Stimulated activated CD8-positive, alpha-beta memory T cell treated with anti-CD3 and anti-CD28 coated beads, Interleukin-15, amount 100 ng/mL, for 48 hours (primary cell): ENCODE measurements around the gene PTPRO.

Source experiments
- DNase-seq, 2 donors: peaks; one replicate each; pipeline ENCODE4 v3.0.0-alpha.2; 2020; ENCODE audit warnings: low read depth in 2 of 2

Gene PTPRO

DNA sequence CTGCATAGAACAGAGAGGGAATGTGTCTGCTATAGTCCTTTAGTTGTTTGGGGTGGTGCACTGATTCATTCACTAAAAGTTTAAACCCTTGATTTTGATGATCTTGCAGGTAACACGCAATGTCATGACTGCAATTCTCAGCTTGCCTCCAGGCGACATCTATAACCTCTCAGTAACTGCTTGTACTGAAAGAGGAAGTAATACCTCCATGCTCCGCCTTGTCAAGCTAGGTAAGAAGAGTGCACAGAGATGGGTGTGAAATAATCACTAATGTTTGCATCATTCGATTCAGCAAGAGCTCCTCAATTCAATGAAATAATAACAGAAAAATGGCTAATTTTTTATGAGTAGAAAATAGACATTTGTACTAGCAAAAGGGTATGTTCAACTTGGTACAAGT is 203.7 kb downstream of the PTPRO start:
- DNase-seq: no peak

DNA sequence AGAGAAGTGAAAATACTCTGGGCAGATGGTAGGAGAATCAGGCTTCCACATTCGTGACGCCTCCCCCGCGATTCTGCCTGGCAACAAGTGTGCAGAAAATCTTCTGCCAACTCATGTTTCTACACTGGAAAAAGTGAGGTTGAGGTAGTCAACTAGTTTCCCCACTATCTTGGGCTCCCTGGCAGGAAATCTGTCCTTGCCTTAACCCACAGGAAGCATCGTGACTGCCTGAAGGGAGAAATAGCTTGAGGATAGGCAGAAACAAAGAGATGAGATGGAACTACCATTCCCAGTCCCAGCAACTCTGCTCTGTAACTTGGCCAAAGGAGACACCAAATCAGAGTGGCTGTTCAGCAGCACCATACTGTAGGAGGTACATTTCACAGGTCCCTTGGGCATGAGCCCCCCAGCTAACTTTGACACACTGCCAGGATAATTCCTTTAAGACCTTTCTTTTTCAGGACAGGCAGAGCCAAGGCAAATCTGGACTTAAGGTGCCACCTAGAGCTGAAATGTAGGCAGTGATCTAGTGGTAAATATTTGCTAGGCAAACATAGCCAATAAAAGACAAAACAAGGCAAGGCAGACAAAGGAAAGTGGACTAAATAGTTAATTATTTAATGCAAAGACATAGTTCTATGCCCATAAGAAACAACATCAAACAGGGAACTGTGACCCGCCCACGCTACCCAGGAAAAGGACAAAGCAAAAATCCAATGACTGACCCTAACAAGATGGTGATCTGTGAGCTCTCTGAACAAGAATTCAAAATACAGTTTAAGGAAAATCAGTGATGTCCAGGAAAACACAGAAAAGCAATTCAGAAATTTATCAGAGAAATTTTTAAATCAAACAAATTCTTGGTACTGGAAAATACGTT is 205.1 kb downstream of the PTPRO start:
- DNase-seq: no peak

DNA sequence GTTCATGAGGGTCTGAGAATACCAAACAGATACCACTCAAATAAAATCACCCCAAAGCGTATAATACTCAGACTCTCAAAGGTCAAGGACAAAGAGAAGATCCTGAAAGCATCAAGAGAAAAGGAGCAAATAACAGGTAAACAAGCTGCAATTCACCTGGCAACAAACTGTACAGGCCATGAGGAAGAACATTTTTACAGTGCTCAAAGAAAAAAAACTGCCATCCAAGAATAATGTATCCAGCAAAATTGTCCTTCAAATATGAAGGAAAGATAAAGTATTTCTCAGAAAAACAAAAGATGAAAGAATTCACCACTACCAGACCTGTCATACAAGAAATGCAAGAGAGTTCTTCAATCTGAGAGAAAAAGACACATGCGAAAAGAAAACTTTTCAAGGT is 206.4 kb downstream of the PTPRO start:
- DNase-seq: no peak

DNA sequence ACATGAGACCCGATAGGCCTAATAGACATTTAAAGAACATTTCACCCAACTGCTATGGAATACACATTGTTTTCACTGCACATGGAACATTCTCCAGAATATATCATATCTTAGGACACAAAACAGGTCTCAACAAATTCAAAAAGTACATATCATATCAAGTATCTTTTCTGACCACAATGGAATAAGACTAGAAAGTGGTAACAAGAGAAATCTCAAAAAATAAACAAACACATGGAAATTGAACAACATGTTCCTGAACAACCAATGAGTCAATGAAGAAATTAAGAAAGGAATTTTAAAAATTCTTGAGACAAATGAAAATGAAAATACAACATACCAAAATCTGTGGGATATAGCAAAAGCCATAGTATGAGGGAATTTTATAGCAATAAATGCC is 208.1 kb downstream of the PTPRO start:
- no peak for DNase-seq

DNA sequence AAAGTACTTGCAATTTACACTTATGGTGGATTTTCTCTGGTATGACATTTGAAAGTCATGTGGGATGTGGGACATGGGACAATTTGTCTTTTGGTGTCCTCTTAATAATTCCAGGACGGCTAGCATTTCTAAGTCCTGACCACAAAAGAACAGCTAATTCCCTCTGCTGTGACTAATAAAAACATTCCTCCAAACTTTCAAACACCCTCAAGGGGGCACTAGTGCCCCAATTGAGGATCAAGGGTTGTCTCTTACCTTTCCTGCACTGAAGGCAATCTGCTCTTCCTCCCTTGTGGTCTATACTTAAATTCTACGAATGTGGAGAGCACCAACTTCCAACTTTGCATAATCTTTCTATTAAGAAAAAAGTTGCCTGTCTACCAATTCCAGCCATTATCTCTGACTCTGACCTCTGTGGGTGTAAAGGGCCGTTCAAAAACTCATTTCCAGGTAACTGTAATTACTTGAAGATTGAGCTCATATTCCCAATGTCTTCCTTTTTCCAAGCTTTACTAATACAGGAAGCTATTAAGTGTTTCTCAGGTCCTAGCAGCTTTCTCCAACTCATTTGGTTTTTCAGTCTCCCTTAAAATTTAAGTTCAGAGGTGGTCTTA is 210.2 kb downstream of the PTPRO start:
- DNase-seq: no peak

DNA sequence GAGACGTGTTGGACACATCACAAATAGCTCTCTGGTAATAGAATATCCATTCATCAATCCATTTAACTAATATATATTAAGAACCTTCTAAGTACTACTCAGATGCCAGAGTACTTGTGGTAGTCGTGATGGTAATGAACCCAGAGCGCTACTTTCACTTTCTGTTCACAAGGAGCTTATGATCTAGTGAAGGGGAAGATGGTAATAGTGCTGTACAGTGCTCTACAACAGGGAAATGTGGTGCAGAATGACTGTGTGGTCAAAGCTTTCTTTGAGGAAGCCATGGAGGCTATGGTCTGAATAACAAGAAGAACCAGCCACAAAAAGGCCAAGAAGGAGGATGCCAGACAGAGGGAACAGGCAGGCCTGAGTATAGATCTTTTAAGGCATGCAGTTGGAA is 212.0 kb downstream of the PTPRO start:
- no peak for DNase-seq

DNA sequence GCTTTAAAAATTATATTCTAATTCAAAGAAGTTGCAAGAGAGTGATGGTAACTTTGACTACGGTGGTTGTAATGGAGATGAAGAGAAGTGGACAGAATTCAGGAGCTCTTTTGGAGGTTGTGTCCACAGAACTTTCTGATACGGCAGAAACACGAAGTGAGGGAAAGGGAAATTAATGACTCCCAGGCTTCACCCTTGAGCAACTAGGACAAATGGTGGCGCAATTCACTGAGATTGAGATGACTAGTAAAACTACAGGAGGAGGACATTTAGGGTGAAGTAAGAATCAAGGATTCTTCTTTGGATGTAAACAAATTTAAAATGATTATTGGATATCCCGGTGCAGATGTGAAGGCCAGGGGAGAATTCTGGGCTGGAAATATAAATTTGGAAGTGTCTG is 212.6 kb downstream of the PTPRO start:
- DNase-seq: no peak

DNA sequence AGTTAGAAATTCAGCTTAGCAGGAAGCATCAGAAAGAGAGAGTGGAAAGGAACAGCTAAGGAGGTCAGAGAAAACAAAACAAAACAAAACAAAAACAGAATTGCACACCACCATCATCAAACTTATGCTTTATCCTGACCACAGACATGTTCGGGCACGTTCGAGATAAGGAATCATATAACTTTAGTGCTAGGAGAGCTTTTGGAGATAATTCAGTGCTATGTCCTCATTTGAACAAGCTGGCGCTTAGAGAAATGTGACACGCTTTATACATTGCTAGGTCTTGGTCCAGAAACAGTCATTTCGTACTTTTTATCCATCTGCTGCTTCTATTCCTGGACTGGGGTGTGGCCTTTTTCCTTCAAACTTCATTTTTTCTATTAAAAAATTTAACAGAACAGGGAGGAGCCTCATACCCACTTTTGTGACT is 213.1 kb downstream of the PTPRO start:
- no peak for DNase-seq

DNA sequence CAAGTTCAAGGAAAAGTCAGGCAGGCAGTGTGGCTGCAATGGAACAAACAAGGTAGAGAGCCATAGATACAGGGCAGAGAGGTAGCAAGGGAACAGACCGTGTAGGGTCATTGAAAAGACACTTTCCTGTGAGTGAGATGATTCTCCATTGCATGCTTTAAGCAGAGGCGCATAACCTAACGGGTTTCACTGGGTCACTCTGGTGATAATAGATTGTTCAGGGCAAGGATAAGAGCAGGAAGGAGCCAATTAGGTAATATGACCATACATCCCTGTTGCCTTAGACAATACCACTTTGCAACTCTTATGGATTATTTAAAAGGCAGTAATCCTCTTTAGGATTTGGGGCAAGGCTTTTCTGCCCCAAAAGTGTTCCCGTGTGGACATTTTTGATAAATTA is 214.1 kb downstream of the PTPRO start:
- no peak for DNase-seq

DNA sequence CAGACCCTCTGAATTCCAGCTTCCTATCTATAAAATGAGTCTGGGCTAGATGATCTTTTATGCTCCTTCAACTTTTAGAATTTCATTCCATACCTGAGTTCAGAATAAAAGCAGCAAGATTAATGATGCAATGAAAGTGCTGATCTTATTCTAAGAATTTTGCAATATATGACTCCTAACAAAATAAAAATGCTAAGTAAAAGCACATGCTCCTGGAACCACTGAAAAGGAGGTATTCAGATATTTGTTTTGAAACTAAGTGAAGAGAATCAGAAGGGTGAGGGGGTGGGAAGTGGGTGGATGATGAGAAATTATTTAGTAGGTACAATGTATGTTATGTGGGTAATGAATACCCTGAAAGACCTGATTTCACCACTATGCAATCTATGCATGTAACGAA is 216.6 kb downstream of the PTPRO start:
- no peak for DNase-seq

DNA sequence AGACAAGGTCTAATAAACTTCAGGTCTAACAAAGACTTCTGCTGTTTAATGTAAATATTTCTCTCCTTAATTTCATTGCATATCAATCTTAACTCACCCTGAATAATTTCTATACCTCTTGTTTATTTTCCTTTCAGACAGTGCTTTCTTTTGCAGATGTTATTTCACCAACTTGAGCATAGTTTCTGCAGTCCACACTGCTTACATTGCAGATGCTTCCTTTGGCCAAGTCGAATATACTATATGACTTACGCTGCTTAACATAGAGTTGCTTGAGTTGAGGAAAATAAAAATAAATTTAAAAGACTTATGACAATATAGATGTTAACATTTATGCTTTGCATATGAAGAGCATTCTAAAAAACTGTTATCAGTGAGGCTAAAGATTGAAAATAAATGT is 217.7 kb downstream of the PTPRO start:
- no peak for DNase-seq

DNA sequence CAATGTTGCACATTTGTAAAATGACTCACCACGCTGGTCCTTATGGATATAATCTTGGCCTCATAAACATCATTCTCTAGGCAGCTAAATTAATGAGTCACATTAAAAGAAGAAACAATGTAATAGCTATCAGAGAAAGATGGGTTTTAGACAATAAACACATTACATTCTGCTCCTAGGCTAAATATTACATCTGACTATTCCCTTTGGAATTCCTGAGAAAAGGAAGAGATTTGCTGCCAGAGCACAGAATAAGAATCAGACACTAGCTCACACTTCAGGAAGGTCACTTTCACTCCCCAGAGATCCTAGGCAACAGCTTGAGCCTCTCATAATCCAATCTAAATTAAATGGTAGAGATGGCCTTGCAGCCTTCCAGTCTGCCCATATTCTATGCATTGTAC is 218.2 kb downstream of the PTPRO start:
- DNase-seq: no peak

DNA sequence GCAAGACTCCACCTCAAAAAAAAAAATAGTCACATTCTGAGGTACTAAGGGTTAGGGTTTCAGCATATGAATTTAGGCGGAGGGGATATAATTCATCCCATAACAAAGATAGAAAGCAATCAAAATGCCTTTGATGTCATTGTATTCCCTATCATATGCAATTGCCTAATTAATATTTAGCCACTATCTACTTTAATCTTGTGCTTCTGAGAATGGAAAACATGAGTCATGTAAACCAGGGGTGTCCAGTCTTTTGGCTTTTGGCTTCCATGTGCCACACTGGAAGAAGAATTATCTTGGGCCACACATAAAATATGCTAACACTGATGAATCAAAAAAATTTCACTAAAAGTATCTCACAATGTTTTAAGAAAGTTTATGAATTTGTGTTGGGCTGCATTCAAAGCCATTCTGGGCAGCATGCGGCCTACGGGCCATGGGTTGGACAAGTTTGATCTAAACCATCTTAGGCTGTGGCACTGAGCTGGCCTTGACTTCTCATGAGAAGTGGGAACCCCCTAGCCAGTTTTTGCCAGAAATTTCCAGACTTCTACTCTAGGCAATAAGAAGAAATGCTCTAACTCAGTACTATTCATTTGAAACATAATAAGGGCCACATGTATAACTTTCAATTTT is 219.8 kb downstream of the PTPRO start:
- no peak for DNase-seq

DNA sequence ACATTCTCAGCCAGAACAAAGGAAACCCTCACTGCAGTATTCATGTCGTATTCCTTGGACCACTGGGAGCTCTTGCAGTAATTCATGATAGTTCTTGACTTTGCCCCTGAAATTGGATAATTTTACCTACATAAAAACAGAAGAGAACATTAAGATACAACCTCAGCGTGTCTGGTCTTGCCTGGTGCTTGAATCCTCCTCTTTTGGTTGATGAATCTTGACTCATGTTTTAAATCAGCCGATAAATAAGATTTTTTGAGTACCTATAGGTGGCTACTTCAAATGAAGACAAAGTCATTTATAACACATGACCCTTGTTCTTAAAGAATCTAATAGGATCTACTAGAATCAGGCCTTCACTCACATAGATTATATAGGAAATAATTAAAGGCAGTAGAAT is 221.0 kb downstream of the PTPRO start:
- no peak for DNase-seq

DNA sequence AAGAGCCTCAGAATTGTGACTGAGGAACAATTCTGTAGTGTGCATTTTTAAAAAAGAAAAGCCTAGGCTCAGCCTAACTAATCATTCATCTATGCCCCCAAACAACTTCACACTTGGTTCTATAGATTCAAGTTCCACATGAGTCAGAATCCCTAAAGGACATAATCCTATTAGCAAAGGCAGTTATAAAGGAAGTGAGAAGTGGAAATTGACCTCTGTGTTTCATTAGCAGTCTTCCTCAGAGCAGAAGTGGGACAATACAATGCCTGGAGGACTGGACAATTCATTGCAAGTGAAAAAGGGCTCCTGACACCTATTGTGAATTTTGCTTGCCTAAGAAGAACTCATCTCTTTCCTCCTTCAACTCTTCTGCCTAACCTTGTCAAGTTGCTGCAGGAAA is 222.3 kb downstream of the PTPRO start:
- no peak for DNase-seq

DNA sequence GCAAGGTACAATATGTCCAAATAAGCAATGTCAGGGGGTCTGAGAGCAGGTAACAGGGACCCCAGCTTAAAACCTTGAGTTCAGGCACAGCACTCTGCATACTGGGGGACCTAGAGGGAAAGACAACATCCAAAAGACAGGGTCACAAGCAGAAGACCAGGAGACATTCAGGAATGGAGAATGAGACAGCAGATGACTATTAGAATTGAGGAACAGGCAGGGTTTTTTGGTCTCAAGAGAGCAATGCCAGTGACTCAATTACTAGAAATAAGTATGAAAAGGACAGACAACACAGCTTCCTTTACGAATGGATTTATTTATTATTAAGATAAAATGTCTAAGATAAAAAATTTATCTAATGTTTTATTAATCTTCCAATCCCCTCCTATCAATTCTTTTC is 223.0 kb downstream of the PTPRO start:
- no peak for DNase-seq

DNA sequence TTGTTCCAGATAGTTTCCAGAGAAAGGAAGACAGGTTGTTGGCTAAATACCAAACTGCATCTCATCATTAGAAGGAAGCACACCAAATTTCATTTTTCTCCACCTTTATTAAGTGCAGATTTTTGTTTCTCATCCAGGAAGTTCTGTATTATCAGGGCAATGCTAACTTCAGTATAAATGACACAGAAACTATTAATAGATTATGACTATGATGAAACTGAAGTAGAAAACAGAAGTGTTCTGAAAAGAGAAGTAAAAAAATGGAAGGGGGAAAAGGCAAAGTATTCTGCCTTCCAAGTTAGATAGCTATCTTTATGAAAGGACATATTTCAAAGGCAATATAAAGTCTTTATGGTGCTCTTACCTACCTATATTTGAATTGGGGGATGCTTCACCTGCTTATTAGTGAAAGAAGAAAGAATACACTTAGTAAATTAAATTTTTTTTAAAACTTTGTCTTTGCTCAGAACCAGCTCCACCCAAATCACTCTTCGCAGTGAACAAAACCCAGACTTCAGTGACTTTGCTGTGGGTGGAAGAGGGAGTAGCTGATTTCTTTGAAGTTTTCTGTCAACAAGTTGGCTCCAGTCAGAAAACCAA is 223.9 kb downstream of the PTPRO start:
- no peak for DNase-seq

DNA sequence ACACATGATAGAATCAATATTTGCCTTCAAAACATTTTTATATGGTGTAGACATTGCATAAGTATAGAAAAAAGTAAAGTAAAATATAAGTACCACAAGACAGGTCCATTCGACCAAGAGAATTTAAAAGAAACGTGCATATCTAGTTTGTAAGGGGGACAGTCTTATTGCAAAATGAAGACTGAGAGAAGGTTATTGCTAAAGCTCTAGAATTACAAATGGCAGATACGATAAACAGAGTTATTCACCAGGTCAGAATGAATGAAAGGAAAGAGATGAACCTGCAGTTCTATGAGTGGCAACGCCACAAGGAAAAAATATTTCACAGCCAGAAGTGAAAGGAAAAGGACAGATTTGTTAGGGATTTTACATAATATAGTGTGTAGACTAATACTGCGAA is 224.8 kb downstream of the PTPRO start:
- no peak for DNase-seq

DNA sequence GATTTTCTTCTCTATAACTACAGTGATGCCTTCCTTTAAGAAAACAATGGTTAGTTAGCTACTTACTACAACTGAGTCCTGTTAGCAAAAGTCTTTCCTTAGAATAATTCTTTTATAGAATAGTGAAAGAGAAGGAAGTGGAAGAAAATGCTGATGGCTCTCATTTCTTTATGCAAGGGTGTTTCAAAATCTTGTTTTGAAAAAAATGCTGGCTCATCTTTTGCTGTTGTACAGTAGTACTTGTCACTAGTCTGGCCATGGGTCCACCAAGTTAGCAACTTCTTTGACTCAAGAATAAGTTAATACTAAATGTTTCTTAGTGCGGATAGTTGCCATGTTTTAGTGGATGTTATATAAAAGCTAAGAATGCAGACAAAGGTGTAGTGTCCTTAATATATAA is 225.4 kb downstream of the PTPRO start:
- no peak for DNase-seq

DNA sequence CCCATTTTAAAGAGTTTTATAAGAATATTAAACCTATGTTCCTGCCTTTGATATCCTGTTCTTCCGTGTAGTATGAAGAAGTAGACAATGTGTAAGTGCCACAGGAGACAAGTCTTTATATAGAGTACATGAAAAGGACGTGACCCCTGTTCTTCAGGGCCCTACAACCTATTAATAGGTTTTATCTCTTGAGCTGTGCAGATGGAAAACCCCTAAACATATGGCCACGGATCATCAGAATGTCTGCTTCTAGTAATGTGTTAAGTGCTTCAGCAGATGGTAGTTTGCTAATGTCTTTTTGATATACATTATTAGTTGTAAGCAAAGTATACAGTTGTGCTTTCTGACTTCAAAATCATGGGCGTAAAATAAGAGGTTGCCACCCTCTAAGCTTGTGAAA is 228.5 kb downstream of the PTPRO start:
- DNase-seq: no peak

DNA sequence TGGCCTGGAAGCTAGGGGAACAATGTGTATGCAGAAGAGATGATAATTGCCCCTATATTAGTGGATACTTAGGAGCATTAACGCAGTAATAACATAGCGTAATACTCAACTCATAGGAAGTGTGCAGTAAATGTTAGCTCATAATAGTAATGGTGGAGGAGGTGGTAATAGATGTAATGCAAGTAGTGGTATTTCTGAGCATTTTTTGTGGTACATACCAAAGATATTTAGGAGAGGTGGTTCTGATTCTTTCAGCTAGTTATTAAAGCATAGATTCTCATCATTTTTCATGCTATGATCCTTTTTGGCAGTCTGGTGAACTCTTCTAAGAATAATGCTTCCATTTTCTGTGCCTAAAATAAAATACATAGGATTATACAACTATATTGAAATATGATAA is 233.1 kb downstream of the PTPRO start:
- no peak for DNase-seq

DNA sequence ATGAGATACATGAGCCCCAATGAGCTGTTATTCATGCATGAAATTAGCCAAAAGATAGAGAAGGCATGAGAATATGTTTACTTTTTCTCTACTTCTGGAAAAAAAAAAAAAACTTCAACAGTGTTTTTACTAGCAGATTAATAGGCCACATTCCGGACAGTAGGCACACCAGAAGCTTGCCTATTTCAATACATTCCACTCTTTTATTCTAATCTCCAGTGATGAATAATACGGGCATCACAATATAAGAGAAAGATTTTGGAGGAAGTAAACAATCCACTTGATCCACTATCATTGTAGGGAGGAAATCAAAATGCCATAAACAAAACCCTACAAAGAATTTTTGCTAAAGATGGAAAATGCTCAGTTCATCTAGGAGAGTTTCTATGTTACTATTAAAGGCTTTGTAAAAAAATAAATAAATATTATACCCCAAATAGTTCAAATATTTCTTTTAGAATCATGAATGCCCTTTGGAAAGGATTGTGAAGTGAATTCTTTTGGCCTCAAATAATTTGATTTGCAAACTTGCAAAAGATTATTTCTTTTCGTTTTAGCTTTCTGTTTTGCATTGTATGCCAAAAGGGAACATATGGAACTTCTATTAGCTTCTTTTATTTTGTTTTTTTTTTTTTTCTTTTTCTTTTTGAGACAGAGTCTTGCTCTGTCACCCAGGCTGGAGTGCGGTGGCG is 234.2 kb downstream of the PTPRO start:
- no peak for DNase-seq
